HL-60 (cell line): ENCODE results near the gene DYNLT2.

Experiments used
- DNase-seq, 2 experiments: peaks; one replicate each; pipeline ENCODE4 v3.0.0-alpha.2; 2010 to 2020; ENCODE audit warnings: low read depth in 1 of 2, low spot score in 1 of 2
- H3K27ac ChIP-seq: fragments of 250-450 bp; sonication (Bioruptor Pico); replicated peaks from 2 replicates; pipeline ENCODE4 v1.5.1; 2020; ENCODE audit warnings: mild to moderate bottlenecking, moderate library complexity
- H3K27me3 ChIP-seq: fragments of 250-450 bp; sonication (Bioruptor Pico); 2 replicates; pipeline ENCODE4 v1.5.1; 2021; ENCODE audit warnings: mild to moderate bottlenecking, moderate library complexity; ENCODE audit not compliant: insufficient read depth, poor library complexity, severe bottlenecking
- H3K4me3 ChIP-seq: replicated peaks from 2 replicates; pipeline ENCODE4 v1.5.1; 2011; ENCODE audit warnings: mild to moderate bottlenecking, control low read depth, low read length; ENCODE audit not compliant: insufficient read depth
- GABPA ChIP-seq: IDR thresholded peaks from 2 replicates; pipeline ENCODE4 v1.6.1; 2012; ENCODE audit warnings: low read depth
- POLR2AphosphoS5 ChIP-seq: IDR thresholded peaks from 2 replicates; pipeline ENCODE4 v1.6.1; 2012; ENCODE audit warnings: low read depth
- SPI1 ChIP-seq: IDR thresholded peaks from 2 replicates; pipeline ENCODE4 v1.6.1; 2012; ENCODE audit warnings: low read depth, mild to moderate bottlenecking, borderline replicate concordance
- long read RNA-seq: library from polyadenylated mRNA; unstranded; transcript quantifications from one replicate; pipeline ENCODE4 v2.0.0, GENCODE V29; 2020
- TF ChIP-seq, protein P1 (sequence below): IDR thresholded peaks from one replicate; pipeline ENCODE4 v1.5.1; 2011; ENCODE audit warnings: low read length, control low read depth, inconsistent platforms; ENCODE audit not compliant: insufficient read depth
- TF ChIP-seq, protein P2 (sequence below): IDR thresholded peaks from 2 replicates; pipeline ENCODE4 v1.6.1; 2012; ENCODE audit warnings: low read depth; ENCODE audit not compliant: insufficient replicate concordance

Gene DYNLT2, protein sequence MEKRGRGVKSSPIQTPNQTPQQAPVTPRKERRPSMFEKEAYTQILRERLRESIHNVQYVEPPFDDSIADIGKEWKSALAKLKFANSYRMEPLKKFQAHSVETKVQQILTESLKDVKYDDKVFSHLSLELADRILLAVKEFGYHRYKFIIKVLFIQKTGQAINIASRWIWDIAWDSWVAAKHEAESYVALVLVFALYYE
- long read RNA-seq, transcript TCTE3-202 (1 exons, 2,078 nt), result major isoform, 39 of 39 reads
- long read RNA-seq, partial matches to known transcripts, result 0 of 39 reads
- long read RNA-seq, other reads (novel, unspliced or antisense), result 0 of 39 reads

DNA sequence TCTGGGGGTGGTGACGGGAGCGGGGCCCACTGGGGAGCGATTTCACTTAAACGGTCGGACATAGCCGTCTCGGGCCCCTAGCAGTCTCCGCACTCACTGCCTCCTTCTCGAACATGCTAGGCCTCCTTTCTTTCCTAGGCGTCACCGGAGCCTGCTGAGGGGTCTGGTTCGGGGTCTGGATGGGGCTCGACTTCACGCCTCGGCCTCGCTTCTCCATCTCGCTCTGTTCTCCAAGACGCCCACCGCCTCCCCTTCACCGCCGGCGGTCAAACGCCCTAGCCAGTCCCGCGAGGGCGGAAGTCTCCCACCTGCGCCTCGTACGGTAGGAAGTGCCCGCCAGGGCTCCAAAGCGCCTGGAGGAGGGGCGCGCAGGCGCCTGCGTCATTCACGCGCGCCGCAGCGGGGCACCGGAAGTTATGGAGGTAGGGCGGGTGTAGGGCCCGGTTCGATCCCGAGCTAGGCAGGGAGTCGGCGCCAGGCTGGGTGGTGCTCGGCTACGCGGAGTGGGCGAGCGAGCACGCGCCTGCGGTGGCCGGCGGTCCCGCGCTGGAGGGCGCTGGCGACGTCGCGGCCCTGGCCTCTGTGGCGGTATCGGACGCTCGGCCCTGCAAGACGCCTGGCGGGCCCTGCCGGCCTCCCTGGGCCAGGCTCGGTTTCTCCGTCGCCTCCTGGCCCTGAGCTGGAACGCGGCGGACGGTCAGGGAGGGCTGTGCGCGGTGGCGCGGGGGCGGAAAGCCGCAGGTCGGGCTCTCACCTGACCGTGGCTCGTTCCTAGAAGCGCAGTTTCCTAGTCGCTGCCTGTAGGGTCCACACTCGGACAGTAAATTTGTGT lies at the start of gene DYNLT2, which contains the start of gene ERMARD:
Gene DYNLT2 (minus strand): TSS at position 331 of the 832 bp plus-strand sequence. CDS start 114 bp downstream, at position 217.
Gene ERMARD (plus strand): TSS at position 381 of the 832 bp plus-strand sequence. CDS start 36 bp downstream, at position 417.
- Histone ChIP-seq H3K4me3 (peak within 1 kb of the TSS; percentile 79), H3K27me3 (no peaks in the 10 kb centered on the region), H3K27ac (peak within 1 kb of the TSS; percentile 90)
- TF ChIP-seq GABPA (peak; percentile 79), POLR2AphosphoS5 (peak; percentile 92), SPI1 (peak; percentile 84; the same call in 1 of the 2 replicates)
- TF ChIP-seq, protein P1, sequence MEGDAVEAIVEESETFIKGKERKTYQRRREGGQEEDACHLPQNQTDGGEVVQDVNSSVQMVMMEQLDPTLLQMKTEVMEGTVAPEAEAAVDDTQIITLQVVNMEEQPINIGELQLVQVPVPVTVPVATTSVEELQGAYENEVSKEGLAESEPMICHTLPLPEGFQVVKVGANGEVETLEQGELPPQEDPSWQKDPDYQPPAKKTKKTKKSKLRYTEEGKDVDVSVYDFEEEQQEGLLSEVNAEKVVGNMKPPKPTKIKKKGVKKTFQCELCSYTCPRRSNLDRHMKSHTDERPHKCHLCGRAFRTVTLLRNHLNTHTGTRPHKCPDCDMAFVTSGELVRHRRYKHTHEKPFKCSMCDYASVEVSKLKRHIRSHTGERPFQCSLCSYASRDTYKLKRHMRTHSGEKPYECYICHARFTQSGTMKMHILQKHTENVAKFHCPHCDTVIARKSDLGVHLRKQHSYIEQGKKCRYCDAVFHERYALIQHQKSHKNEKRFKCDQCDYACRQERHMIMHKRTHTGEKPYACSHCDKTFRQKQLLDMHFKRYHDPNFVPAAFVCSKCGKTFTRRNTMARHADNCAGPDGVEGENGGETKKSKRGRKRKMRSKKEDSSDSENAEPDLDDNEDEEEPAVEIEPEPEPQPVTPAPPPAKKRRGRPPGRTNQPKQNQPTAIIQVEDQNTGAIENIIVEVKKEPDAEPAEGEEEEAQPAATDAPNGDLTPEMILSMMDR, result no peak
- TF ChIP-seq, protein P2, sequence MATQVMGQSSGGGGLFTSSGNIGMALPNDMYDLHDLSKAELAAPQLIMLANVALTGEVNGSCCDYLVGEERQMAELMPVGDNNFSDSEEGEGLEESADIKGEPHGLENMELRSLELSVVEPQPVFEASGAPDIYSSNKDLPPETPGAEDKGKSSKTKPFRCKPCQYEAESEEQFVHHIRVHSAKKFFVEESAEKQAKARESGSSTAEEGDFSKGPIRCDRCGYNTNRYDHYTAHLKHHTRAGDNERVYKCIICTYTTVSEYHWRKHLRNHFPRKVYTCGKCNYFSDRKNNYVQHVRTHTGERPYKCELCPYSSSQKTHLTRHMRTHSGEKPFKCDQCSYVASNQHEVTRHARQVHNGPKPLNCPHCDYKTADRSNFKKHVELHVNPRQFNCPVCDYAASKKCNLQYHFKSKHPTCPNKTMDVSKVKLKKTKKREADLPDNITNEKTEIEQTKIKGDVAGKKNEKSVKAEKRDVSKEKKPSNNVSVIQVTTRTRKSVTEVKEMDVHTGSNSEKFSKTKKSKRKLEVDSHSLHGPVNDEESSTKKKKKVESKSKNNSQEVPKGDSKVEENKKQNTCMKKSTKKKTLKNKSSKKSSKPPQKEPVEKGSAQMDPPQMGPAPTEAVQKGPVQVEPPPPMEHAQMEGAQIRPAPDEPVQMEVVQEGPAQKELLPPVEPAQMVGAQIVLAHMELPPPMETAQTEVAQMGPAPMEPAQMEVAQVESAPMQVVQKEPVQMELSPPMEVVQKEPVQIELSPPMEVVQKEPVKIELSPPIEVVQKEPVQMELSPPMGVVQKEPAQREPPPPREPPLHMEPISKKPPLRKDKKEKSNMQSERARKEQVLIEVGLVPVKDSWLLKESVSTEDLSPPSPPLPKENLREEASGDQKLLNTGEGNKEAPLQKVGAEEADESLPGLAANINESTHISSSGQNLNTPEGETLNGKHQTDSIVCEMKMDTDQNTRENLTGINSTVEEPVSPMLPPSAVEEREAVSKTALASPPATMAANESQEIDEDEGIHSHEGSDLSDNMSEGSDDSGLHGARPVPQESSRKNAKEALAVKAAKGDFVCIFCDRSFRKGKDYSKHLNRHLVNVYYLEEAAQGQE, result no peak
- peak; percentile 83 to 92 for DNase-seq

DNA sequence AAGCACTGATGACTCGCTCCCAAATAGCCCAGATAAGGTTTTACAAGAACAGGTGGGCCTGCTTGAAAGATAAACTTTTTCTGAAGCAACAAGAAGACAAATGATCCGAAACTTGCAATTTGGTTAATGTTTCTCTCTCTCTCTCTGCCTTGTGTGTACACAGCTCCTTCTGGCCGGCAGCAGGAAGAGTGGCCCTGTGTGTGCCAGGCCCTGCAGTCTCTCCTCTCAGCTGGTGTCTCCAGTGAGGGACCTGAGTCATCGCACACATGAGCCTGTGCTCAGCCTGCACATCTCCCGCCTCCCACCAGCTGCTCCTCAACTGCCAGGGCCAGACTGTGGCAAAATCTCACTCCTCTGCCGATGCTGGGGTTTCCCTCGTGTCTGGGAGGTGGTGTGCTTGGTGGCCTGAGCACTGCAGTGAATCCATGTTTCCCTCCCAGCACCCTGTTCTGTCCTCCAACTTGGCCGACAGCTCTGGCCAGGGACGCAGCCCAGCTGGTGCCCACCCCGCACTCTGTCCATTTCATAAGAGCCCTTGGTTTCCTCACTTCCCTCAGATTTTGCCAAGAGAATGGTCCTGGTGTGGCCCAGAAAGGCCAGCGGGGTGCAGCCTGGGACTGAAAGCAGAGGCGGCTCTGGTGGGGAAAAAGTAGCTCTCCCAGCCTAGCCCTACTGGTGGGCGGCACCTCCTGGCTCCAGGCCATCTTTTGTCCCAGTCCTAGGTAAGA lies 49.5 kb upstream of the DYNLT2 start:
- H3K4me3 ChIP-seq, result no peak overlapping the region
- H3K27ac ChIP-seq, result no peak overlapping the region
- TF ChIP-seq POLR2AphosphoS5, result no peak
- TF ChIP-seq, protein P2, result no peak
- no peak for TF ChIP-seq GABPA
- peak in 1 of 2 experiments; percentile 12 for DNase-seq
- H3K27me3 ChIP-seq, result peaks cover 8% of the 10 kb centered on the region

DNA sequence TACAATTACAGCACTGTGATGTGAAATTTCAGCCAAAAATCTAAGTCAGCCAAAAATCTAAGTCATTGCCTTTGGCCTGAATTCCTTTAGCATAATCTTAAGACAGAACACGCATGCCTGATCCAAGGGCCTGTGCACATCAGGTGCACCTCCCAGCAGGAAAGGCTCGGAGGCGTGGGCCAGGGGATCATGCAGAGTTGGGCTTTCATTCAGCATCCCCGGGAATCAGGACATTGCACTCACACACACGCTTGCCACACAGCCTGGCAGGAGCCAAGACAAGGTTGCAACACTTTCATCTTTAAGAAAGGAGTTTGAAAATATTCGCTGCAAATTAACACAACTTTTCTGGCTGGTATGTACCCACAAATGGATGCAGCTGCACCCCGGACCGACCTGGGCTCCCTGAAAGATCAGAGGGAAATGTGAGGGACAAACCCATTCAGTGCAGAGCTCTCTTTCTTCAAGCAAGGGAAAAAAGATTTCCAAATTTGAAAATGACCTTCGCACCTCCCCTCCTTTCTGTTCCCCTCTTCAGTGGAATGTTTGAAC lies 48.8 kb upstream of the DYNLT2 start:
- DNase-seq, result no peak
- Histone ChIP-seq H3K27me3 (peaks cover 5% of the 10 kb centered on the region), H3K27ac (no peak overlapping the region), H3K4me3 (no peak overlapping the region)
- TF ChIP-seq, protein P1, result no peak
- TF ChIP-seq GABPA, result no peak
